ENCODE measurements around the gene TAF6.
"Not testable (repeated sequence)": the region's sequence is repeated elsewhere in the genome, so short reads cannot be mapped to it uniquely, and the experiment has no call there.

TAF6 gene

DNA sequence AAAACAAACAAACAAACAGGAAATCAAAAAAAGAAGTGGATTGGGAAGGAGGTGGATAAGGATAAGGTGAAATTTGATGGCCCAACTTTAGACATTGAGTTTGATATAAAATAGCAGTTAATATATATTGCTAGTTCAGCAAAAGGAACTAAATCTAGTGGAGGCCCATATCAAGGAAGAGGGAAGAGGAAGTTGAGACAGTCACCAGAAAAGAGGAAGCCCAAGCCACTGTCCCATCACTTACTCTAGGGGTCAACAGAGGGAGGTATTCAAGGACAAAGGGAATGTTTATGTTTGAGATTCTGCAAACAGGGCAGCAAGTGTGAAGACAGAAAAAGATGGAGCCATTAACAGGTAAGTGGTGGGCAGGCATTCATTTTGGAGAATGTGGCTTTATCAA lies 33.2 kb upstream of the TAF6 start:
- peak; percentile 61 for DNase-seq (ENCODE audit: low spot score)

- peak; percentile 100 for DNase-seq (ENCODE audit: low spot score)
Measured at GRCh38 chr7:100148559-100149328, 29.6 kb upstream of the TAF6 start, which contains the start of gene LAMTOR4. TSS of gene LAMTOR4 (plus strand) at chr7:100148918. CDS start at chr7:100148973, 55 bp downstream.

DNA sequence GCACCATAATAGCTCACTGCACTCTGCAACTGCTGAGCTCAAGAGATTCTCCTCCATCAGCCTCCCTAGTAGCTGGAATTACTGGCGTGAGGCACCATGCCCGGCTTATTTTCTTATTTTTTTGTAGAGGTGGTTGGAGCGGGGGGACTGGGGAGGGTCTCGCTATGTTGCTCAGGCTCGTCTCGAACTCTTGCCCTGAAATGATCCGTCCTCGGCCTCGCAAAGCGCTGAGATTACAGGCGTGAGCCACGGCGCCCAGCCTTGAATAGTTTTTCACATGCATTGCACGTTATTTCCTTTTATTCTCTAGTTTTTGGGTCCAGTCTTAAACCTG lies 29.0 kb upstream of the TAF6 start:
- no peak for DNase-seq (ENCODE audit: low spot score)

DNA sequence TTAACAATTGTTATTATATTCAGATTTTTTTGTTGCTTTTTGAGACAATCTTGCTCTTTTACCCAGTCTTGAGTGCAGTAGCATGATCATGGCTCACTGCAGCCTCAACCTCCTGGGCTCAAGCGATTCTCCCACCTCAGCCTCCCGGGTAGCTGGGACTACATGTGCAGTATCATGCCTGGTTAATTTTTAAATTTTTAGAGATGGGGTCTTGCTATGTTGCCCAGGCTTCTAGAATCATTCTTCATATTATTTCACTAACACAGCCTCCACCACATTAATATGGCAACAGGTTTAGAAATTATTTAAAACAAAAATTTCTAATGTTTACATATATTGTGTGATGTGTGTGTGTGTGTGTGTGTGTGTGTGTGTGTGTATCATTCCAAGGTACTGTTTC lies 28.1 kb upstream of the TAF6 start:
- no peak for DNase-seq (ENCODE audit: low spot score)

DNA sequence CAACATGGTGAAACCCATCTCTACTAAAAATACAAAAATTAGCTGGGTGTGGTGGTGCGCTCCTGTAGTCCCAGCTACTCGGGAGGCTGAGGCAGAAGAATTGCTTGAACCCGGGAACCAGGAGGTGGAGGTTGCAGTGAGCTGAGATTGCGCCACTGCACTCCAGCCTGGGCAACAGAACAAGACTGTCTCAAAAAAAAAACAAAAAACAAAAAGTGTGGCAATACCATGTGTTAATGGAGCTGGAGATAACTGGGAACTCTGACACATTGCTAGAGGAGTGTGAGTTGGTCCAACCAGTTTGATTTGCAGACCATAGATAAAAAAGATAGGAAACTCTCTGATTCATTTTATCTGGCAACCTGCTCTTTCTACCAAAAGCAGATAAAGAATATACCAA lies 27.2 kb upstream of the TAF6 start:
- DNase-seq (ENCODE audit: low spot score), result not testable (repeated sequence)

DNA sequence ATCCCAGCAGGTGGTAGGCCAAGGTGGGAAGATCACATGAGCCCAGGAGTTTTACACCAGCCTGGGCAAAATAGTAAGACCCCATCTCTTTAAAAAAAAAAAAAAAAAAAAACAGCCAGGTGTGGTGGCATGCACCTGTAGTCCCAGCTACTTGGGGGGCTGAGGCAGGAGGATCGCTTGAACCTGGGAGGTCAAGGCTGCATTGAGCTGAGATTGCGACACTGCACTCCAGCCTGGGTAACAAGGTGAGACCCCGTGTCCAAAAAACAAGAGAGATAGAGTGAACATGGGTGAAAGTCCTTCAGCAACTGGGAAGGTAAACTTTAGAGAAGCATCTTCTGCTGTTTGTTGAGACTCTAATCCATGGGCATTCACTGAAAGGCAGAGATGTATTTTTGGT lies 23.3 kb upstream of the TAF6 start:
- DNase-seq (ENCODE audit: low spot score), result no peak

DNA sequence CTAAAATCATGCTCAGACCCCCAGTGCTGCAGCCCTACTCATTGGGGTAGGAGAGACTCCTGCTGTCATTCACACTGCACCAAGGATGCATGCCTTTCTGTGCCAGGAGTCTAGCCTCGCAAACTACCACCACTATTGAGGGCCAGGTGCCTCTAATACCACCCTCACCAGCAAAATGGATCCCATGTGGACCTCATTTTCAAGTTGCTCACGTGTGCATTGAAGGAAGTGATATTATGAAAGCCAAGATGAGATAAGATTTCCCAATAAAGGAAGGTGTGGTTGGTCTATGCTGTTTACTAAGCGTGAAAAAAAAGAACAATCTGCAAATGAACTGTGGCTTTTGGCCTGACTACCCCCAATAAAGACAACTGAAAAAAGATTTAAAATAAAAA lies 22.4 kb upstream of the TAF6 start:
- no peak for DNase-seq (ENCODE audit: low spot score)

DNA sequence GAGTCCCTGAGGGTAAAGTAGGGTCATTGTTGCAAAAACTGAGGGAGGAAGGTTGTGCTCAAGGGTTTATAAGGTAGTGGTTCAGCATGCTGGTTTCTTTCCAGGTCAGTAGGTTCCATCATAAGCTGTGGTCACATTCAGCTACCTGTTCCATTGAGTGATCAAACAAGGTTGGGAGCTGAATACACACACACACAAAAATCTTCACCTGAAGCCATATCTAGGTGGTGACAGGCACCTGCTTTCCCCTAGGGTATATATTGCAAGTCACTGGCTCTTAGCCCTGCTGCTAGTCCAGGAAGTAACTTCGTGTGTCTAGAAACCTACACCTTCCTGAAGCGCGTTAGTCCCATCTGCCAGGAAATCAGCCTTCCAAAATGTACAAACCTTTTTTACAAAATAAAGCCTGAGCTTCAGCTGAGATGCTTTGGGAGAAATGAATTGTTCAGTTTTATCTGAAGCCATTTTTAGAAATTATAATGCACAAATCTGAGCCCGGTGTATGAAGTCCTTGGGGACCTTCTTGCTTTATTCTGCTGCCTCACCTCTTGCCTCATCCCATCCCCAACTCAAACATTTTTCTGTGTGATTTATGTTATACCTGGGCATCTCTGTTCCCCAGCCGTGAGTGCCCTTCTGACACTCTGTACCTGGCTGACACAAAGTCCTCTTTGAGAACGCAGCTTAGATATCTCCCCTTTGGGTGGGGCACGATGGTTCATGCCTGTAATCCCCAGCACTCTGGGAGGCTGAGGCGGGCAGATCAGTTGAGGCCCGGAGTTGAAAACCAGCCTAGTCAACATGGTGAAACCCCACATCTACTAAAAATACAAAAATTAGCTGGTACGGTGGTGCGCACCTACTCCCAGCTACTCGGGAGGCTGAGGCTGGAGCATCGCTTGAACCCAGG lies 18.9 kb upstream of the TAF6 start:
- no peak for DNase-seq (ENCODE audit: low spot score)

- peak; percentile 68 for DNase-seq (ENCODE audit: low spot score)
Measured at GRCh38 chr7:100132697-100133151, 13.6 kb upstream of the TAF6 start.

- DNase-seq (ENCODE audit: low spot score), result no peak
Measured at GRCh38 chr7:100132126-100132525, 13.0 kb upstream of the TAF6 start.

DNA sequence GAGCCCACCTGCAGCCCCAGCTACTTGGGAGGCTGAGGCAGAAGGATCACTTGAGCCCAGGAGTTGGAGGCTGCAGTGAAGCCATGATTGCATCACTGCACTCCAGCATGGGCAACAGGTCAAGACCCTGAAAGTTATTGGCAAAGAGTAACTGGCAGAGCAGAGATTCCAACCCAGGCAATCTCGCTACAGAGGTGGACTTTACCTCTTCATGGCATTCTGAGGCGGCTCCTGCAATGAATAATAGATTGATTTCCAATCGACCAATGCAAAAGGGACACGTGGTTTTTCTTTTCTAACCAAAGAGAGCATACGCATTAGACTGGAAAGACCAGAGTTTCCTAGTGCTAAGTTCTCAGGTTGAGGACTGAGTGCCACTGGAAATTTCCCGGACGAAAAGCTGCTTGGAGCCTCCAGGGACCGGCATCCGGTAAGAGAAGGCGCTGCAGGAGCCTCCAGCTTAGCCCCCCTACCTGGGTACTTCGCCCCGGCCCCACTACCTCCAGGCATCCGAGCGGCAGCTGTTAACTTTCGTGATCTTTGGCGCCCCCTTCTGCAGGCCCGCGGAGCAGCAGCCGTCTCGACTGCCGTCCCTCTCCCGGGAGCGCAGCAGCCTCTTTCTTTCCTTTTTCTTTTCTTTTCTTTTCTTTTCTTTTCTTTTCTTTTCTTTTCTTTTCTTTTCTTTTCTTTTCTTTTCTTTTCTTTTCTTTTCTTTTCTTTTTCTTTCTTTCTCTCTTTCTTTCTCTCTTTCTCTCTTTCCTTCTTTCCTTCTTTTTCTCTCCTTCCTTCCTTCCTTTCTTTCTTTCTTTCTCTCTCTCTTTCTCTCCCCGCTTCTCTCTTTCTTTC lies 11.7 kb upstream of the TAF6 start:
- DNase-seq (ENCODE audit: low spot score), result no peak

GRCh38 chr7:100130220-100130607 lies 11.1 kb upstream of the TAF6 start:
- not testable (repeated sequence) for DNase-seq (ENCODE audit: low spot score)

DNA sequence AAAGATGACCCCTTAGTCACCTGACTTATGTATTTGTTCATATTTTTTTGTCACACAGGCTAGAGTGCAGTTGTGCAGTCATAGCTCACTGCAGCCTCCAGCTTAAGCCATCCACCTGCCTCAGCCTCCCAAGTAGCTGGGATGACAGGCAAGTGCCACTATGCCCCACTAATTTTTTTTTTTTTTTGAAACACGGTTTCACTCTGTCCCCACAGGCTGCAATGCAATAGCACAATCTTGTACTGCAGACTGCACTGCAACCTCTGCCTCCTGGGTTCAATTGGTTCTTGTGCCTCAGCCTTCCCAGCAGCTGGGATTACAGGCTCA lies 9.4 kb upstream of the TAF6 start:
- no peak for DNase-seq (ENCODE audit: low spot score)

GRCh38 chr7:100127866-100128636 lies 8.9 kb upstream of the TAF6 start:
- no peak for DNase-seq (ENCODE audit: low spot score)

GRCh38 chr7:100126931-100127865 lies 8.0 kb upstream of the TAF6 start, which contains the start of gene MBLAC1:
TSS of gene MBLAC1 (plus strand) at chr7:100126967. CDS start at chr7:100127396, 429 bp downstream.
- peak; percentile 87 for DNase-seq (ENCODE audit: low spot score)

- DNase-seq (ENCODE audit: low spot score), result no peak
Measured at GRCh38 chr7:100126239-100126930, 7.2 kb upstream of the TAF6 start.

DNA sequence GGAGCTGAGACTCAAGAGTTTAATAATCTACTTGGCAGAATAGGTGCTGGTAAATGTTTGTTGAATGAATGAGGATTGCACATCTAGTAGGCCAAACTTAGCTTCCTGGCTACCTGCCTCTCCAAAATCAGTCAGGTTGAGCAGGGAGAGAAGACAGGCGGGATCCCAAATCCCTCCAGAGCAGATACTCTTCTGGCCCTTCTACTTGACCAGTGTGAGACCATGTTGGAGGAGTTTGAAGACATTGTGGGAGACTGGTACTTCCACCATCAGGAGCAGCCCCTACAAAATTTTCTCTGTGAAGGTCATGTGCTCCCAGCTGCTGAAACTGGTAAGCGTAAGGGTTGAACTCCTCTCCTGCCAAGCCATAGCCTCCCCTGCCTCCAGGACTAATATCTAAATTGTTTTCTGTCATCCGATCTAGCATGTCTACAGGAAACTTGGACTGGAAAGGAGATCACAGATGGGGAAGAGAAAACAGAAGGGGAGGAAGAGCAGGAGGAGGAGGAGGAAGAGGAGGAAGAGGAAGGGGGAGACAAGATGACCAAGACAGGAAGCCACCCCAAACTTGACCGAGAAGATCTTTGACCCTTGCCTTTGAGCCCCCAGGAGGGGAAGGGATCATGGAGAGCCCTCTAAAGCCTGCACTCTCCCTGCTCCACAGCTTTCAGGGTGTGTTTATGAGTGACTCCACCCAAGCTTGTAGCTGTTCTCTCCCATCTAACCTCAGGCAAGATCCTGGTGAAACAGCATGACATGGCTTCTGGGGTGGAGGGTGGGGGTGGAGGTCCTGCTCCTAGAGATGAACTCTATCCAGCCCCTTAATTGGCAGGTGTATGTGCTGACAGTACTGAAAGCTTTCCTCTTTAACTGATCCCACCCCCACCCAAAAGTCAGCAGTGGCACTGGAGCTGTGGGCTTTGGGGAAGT lies 5.4 kb upstream of the TAF6 start:
- DNase-seq (ENCODE audit: low spot score), result no peak

- no peak for DNase-seq (ENCODE audit: low spot score)
Measured at GRCh38 chr7:100122568-100122967, 3.4 kb upstream of the TAF6 start.

DNA sequence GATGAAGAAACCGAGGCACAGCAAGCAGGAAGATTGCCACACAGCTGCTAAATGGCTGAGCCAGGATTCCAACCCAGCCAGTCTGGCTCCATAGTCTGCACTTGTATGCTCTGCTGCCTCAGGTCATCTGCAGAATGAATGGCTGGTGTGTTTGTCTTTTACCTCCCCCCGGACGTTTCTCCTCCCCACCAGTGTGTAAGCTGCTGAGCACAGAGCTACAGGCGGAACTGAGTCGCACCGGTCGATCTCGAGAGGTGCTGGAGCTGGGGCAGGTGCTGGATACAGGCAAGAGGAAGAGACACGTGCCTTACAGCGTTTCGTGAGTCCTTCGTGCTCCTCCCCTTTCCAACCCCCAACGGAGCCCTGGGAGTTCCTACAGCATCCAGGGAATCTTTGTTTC lies 2.9 kb upstream of the TAF6 start:
- DNase-seq (ENCODE audit: low spot score), result no peak

Measured in pons (tissue), 1 donor.